Measurements from ENCODE around the gene PSMG4. TPM values are rescaled to one million over a fixed set of nuclear protein-coding genes. Genes with fewer than 3 reads are reported as not detected.

PSMG4 gene
- total RNA-seq, 1 experiment from 2014 or later: 51.9 TPM

GRCh38 chr6:3315841-3316240 is 57.1 kb downstream of the PSMG4 start:
- H3K27me3 ChIP-seq (ENCODE audit: low read length): no peaks in the 10 kb centered on the region
- no peaks in the 10 kb centered on the region for H4K20me1 ChIP-seq (ENCODE audit: low read length)
- H3F3A ChIP-seq (ENCODE audit: low read length, unreplicated experiment): no peaks in the 10 kb centered on the region
- no peak overlapping the region for H3K9ac ChIP-seq (ENCODE audit: low read length)
- no peaks in the 10 kb centered on the region for H3K9me3 ChIP-seq (ENCODE audit: low read length)
- H2AFZ ChIP-seq (ENCODE audit: low read length): no peak overlapping the region
- peaks cover 3% of the 10 kb centered on the region; the same call in 1 of the 2 replicates for H3K4me1 ChIP-seq (ENCODE audit: insufficient read depth, low read length)
- H3K4me2 ChIP-seq (ENCODE audit: low read length): no peak overlapping the region
- no peak for TF ChIP-seq EZH2phosphoT487 (IDR thresholded peaks at IDR 0.05; ENCODE audit: borderline replicate concordance, low read length)
- no peak for TF ChIP-seq CTCF (conservative IDR thresholded peaks at IDR 0.05; ENCODE audit: low read depth, low read length)
- TF ChIP-seq EZH2 (IDR thresholded peaks at IDR 0.05; ENCODE audit: low read length, unreplicated experiment): no peak
- BruUV-seq (replicated peaks): no TSS peak
- no peak overlapping the region for H3K4me3 ChIP-seq (ENCODE audit: low read length)
- DNase-seq (no peak), ATAC-seq (no peak)
- no peaks in the 10 kb centered on the region for H3K79me2 ChIP-seq (ENCODE audit: low read length)
- H3K36me3 ChIP-seq (ENCODE audit: low read depth, low read length): no peaks in the 10 kb centered on the region
- POLR2A ChIA-PET (ENCODE audit: unreplicated experiment): no interaction called here
- no peaks in the 10 kb centered on the region for H3K9me2 ChIP-seq (replicated peaks; ENCODE audit: low read length)
- no peak overlapping the region for H3K27ac ChIP-seq (ENCODE audit: low read length)
- intact Hi-C loops (cut with micrococcal nuclease): no loop called here
- CTCF ChIA-PET: no interaction called here

GRCh38 chr6:3316331-3316730 is 57.6 kb downstream of the PSMG4 start:
- H3K79me2 ChIP-seq (ENCODE audit: low read length): no peaks in the 10 kb centered on the region
- no peak overlapping the region for H3K4me3 ChIP-seq (ENCODE audit: low read length)
- BruUV-seq (replicated peaks): no TSS peak
- no peak overlapping the region for H2AFZ ChIP-seq (ENCODE audit: low read length)
- H3K4me1 ChIP-seq (ENCODE audit: insufficient read depth, low read length): no peaks in the 10 kb centered on the region
- intact Hi-C loops (cut with micrococcal nuclease): no loop called here
- H3K27ac ChIP-seq (ENCODE audit: low read length): no peak overlapping the region
- TF ChIP-seq EZH2 (IDR thresholded peaks at IDR 0.05; ENCODE audit: low read length, unreplicated experiment) (no peak), EZH2phosphoT487 (IDR thresholded peaks at IDR 0.05; ENCODE audit: borderline replicate concordance, low read length) (no peak), CTCF (conservative IDR thresholded peaks at IDR 0.05; ENCODE audit: low read depth, low read length) (no peak)
- H3K4me2 ChIP-seq (ENCODE audit: low read length): no peak overlapping the region
- H4K20me1 ChIP-seq (ENCODE audit: low read length): no peaks in the 10 kb centered on the region
- no peak for ATAC-seq
- CTCF ChIA-PET: no interaction called here
- POLR2A ChIA-PET (ENCODE audit: unreplicated experiment): no interaction called here
- no peaks in the 10 kb centered on the region for H3K27me3 ChIP-seq (ENCODE audit: low read length)
- H3K9me3 ChIP-seq (ENCODE audit: low read length): no peaks in the 10 kb centered on the region
- no peak for DNase-seq
- H3F3A ChIP-seq (ENCODE audit: low read length, unreplicated experiment): no peaks in the 10 kb centered on the region
- H3K36me3 ChIP-seq (ENCODE audit: low read depth, low read length): no peaks in the 10 kb centered on the region
- no peak overlapping the region for H3K9ac ChIP-seq (ENCODE audit: low read length)
- H3K9me2 ChIP-seq (replicated peaks; ENCODE audit: low read length): no peaks in the 10 kb centered on the region

- DNase-seq: no peak
- H2AFZ ChIP-seq (ENCODE audit: low read length): no peak overlapping the region
- BruUV-seq (replicated peaks): no TSS peak
- no peaks in the 10 kb centered on the region for H3K9me3 ChIP-seq (ENCODE audit: low read length)
- H3F3A ChIP-seq (ENCODE audit: low read length, unreplicated experiment): no peaks in the 10 kb centered on the region
- H3K36me3 ChIP-seq (ENCODE audit: low read depth, low read length): no peaks in the 10 kb centered on the region
- ChIA-PET CTCF (no interaction called here), POLR2A (ENCODE audit: unreplicated experiment) (no interaction called here)
- H3K27me3 ChIP-seq (ENCODE audit: low read length): no peaks in the 10 kb centered on the region
- no peaks in the 10 kb centered on the region for H3K79me2 ChIP-seq (ENCODE audit: low read length)
- no peak overlapping the region for H3K4me2 ChIP-seq (ENCODE audit: low read length)
- H3K27ac ChIP-seq (ENCODE audit: low read length): no peak overlapping the region
- TF ChIP-seq CTCF (conservative IDR thresholded peaks at IDR 0.05; ENCODE audit: low read depth, low read length): no peak
- no peak for TF ChIP-seq EZH2 (IDR thresholded peaks at IDR 0.05; ENCODE audit: low read length, unreplicated experiment)
- no peak for TF ChIP-seq EZH2phosphoT487 (IDR thresholded peaks at IDR 0.05; ENCODE audit: borderline replicate concordance, low read length)
- H3K4me1 ChIP-seq (ENCODE audit: insufficient read depth, low read length): no peaks in the 10 kb centered on the region
- no peaks in the 10 kb centered on the region for H4K20me1 ChIP-seq (ENCODE audit: low read length)
- H3K9me2 ChIP-seq (replicated peaks; ENCODE audit: low read length): no peaks in the 10 kb centered on the region
- intact Hi-C loops (cut with micrococcal nuclease): no loop called here
- no peak for ATAC-seq
- no peak overlapping the region for H3K4me3 ChIP-seq (ENCODE audit: low read length)
- no peak overlapping the region for H3K9ac ChIP-seq (ENCODE audit: low read length)
These were observed 58.1 kb downstream of the PSMG4 start for GRCh38 chr6:3316818-3317217.

Other genes starting within 250 kb of the PSMG4 start
- gene RIPK1, start 190.5 kb upstream of the PSMG4 start, total RNA-seq (2014; rRNA removed): 14.5 and 17.7 TPM in 2 replicates
- 15.7 and 15.8 TPM in 2 replicates for gene BPHL, start 140.2 kb upstream of the PSMG4 start, total RNA-seq (2014; rRNA removed)
- gene TUBB2A, start 101.4 kb upstream of the PSMG4 start, total RNA-seq (2014; rRNA removed): 66.8 and 70.2 TPM in 2 replicates
- gene TUBB2B, start 31.3 kb upstream of the PSMG4 start, total RNA-seq (2014; rRNA removed): 5.1 and 6.5 TPM in 2 replicates
- gene SLC22A23, start 198.1 kb downstream of the PSMG4 start, total RNA-seq (2014; rRNA removed): 5.7 and 8.2 TPM in 2 replicates